Cardiac fibroblast (primary cell): Measurements from ENCODE around the gene NKAIN2.
"Not testable (repeated sequence)": the region's sequence is repeated elsewhere in the genome, so short reads cannot be mapped to it uniquely, and the experiment has no call there.

Experiments used
- DNase-seq, 2 donors: peaks; one replicate each; pipeline versions ENCODE4 v3.0.0 to v3.0.0-alpha.2; 2010; ENCODE audit warnings: low read depth in 2 of 2
- H3K4me3 ChIP-seq, 2 donors: replicated peaks in 1 of 2; 1 replicate in 1 of 2; 2 replicates in 1 of 2; pipeline ENCODE4 v1.5.1; 2011; ENCODE audit warnings: low read depth in 2 of 2, low read length in 2 of 2, mild to moderate bottlenecking in 2 of 2, moderate library complexity in 1 of 2
- TF ChIP-seq, protein P1 (sequence below): IDR thresholded peaks from one replicate; pipeline ENCODE4 v1.5.1; 2011; ENCODE audit warnings: low read depth, mild to moderate bottlenecking, low read length, inconsistent platforms

The NKAIN2 gene

DNA sequence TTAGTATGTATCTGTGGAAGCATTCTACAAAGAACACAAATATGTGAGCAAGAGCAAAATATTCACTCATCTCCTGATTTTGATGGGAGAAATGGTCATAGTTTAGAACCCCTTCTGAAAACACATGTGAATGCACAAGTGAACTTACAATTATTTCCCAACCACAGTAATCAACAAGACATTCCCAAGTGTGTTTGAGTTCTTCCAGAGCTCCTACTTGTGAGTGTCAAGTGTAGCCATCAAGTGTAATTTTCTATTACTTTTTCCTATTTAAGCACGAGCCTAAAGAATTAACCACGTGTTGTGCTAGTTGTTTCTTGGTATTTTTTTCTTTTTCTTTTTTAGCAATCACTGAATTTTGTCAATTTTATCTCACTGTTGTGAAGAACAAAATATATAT lies 402.3 kb downstream of the NKAIN2 start:
- TF ChIP-seq, protein P1, sequence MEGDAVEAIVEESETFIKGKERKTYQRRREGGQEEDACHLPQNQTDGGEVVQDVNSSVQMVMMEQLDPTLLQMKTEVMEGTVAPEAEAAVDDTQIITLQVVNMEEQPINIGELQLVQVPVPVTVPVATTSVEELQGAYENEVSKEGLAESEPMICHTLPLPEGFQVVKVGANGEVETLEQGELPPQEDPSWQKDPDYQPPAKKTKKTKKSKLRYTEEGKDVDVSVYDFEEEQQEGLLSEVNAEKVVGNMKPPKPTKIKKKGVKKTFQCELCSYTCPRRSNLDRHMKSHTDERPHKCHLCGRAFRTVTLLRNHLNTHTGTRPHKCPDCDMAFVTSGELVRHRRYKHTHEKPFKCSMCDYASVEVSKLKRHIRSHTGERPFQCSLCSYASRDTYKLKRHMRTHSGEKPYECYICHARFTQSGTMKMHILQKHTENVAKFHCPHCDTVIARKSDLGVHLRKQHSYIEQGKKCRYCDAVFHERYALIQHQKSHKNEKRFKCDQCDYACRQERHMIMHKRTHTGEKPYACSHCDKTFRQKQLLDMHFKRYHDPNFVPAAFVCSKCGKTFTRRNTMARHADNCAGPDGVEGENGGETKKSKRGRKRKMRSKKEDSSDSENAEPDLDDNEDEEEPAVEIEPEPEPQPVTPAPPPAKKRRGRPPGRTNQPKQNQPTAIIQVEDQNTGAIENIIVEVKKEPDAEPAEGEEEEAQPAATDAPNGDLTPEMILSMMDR: no peak
- H3K4me3 ChIP-seq: no peak overlapping the region
- DNase-seq: peak in 1 of 2 donors; percentile 16

DNA sequence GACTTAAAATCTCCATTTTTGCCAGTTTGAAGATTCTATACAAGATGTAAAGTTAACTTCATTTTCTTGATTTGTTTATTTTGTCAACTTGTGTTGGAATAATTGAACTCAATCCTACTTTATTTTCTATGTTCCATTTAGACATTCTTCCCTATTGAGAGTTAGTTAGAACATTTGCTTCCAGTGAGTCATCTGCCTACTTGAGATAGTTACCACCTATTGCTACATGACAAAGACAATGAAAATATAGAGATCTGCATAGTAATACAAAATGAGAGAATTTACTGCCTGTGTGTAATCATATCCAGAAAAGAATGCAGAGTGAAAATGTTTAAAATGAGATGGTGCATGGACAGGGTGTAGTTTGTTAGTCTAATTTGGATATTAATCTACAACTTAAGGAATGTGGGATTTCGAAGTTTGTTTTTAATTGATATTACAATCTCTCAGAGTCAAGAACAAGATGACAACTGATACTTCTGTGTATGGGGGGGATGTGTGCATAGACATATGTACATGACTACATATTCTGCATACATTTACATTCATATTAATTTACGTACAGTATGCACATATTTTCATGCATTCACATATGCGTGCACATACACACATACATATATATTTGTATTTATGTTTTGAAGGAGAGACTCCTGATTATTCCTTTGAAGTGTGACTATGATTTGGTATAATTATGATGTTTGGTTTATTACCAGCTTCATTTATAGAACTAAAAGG lies 420.1 kb downstream of the NKAIN2 start:
- DNase-seq: peak; percentile 56 to 61
- TF ChIP-seq, protein P1: no peak
- H3K4me3 ChIP-seq: no peak overlapping the region

DNA sequence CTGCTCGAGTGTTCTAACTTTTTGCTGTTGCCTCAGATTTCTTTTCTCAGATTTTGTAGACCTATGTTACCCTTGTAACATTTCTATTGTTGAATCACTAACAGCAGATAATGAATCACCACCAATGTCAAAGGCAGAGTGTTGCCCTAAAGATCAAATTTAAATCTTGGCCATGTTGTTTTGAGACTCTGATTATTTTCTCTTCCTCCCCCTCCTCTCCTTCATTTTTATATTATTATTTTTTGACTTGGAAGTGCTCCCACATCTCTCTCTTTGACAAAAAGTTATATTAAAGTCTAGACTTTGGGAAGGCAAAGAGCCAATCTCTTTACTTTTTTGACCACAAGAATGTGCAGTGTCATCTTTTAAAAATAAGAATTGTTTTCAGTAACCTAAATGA lies 422.7 kb downstream of the NKAIN2 start:
- H3K4me3 ChIP-seq: no peak overlapping the region
- DNase-seq: peak; percentile 47 to 57
- TF ChIP-seq, protein P1: no peak

DNA sequence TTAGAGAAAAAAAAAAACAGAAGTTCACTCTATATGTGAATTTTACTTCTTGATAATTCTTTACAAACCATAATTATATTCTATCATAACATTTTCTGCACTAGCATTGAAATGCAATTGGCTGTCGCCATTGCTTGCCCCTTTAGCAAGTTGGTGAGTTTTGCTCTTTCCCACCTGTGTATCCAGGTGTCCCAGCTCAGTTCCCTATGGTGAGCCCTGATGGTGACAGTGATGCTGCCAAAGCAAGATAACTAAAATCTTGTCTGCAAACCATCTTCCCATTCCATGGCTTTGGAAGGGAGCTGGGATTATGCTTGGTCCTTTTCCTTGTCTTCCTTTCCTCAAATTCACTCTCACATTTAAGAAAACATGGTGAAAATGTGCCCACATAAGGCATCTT lies 429.6 kb downstream of the NKAIN2 start:
- no peak overlapping the region for H3K4me3 ChIP-seq
- DNase-seq: no peak
- TF ChIP-seq, protein P1: no peak

DNA sequence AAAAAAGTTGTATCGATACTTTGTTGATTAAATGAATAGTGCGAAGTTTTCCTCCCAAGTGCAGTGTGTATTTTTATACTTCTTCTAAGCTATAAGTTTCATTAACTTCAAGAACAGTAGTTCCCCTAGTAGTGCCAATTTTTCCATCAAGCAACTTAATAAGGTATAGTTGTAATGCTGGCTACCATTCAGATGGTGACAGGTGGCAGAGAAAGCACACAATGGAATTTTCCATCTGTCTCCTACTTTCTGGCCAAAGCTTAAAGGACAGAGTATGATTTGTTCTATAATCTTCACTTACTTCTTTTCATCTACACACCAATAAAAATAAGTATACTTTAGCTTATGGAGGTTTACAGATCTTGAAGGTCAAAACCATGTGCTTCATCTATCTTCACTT lies 431.1 kb downstream of the NKAIN2 start:
- no peak overlapping the region for H3K4me3 ChIP-seq
- TF ChIP-seq, protein P1: no peak
- DNase-seq: no peak

DNA sequence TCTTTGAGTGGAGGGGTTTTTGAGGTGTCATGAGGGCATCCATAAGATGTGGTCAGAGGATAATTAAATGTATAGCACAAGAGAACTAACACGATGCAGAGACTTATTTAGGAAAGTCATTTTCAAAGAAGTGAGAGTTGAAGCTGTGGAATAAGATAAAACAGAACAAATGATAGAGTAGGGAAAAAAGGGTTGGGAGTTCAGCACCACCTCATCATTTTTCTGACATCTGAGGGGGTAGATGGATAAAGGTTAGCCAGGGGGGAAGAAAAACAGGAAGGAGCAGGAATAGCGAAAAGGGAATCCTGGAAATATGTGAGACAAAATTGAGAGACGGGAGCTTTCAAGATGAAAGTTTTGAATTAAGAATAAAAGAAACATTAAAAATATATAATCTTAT lies 434.2 kb downstream of the NKAIN2 start:
- no peak overlapping the region for H3K4me3 ChIP-seq
- TF ChIP-seq, protein P1: no peak

DNA sequence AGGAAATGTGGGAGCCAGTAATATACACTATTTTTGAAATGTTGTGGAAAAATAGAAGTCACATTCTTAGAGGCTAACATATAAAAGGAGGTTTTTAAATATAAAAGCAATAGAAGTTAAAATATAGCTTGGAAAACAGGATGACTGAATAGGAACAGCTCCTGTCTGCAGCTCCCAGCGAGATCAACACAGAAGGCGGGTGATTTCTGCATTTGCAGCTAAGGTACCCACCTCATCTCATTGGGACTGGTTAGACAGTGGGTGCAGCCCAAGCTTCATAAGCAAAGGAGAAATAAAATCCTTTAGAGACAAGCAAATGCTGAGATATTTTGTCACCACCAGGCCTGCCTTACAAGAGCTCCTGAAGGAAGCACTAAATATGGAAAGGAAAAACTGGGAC lies 434.7 kb downstream of the NKAIN2 start:
- H3K4me3 ChIP-seq, DNase-seq: not testable (repeated sequence)

More for the DNA sequence above, 434.2 kb downstream of the NKAIN2 start:
- no peak for DNase-seq
